GM10248 (cell line): Measurements from ENCODE around the gene HSPA4.
"Not testable (repeated sequence)": the region's sequence is repeated elsewhere in the genome, so short reads cannot be mapped to it uniquely, and the experiment has no call there.

ENCODE experiments used
- CTCF ChIA-PET: fragments of 300-600 bp; sonication (Branson Sonifier 250); formaldehyde crosslinking; extraction: SDS; loops from one replicate; lab custom pipeline; 2021; ENCODE audit warnings: antibody characterized with exemption; lab: Yijun Ruan, JAX
- POLR2A ChIA-PET: fragments of 350-650 bp; sonication (Branson Sonifier 250); formaldehyde crosslinking; extraction: SDS; loops from one replicate; lab custom pipeline; 2020; ENCODE audit warnings: antibody characterized with exemption; lab: Yijun Ruan, JAX
- DNase-seq: peaks from one replicate; pipeline ENCODE4 v3.0.0; 2012; ENCODE audit errors: extremely low spot score
- TF ChIP-seq, protein P1 (sequence below): IDR thresholded peaks from 2 replicates; pipeline ENCODE4 v1.5.1; 2012; ENCODE audit warnings: mild to moderate bottlenecking, low read depth; ENCODE audit errors: extremely low read depth, missing control alignments, control extremely low read depth

HSPA4 gene

DNA sequence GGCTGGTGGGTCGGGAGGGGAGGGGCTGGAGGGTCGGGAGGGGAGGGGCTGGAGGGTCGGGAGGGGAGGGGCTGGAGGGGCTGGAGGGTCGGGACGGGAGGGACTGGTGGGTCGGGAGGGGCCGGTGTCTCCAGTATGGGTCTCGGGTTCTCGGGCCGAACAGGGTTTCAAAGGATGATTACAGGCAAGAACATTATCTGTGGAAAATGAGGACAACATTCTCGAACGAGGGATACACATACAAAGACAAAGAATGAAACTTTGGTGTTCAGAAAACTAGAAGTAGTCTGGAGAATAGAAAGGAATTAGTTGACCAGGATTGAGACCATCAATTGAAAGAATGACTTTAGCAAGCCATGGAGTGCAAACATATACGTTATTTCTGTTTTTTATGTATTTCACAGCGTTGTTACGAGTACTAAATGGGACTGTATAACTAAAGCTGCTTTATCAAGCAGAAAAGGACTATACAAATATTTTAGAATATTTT is 25.1 kb upstream of the HSPA4 start:
- no peak for DNase-seq
- TF ChIP-seq, protein P1, sequence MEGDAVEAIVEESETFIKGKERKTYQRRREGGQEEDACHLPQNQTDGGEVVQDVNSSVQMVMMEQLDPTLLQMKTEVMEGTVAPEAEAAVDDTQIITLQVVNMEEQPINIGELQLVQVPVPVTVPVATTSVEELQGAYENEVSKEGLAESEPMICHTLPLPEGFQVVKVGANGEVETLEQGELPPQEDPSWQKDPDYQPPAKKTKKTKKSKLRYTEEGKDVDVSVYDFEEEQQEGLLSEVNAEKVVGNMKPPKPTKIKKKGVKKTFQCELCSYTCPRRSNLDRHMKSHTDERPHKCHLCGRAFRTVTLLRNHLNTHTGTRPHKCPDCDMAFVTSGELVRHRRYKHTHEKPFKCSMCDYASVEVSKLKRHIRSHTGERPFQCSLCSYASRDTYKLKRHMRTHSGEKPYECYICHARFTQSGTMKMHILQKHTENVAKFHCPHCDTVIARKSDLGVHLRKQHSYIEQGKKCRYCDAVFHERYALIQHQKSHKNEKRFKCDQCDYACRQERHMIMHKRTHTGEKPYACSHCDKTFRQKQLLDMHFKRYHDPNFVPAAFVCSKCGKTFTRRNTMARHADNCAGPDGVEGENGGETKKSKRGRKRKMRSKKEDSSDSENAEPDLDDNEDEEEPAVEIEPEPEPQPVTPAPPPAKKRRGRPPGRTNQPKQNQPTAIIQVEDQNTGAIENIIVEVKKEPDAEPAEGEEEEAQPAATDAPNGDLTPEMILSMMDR: no peak
- ChIA-PET CTCF (interaction anchor here (1.0 kb wide), 1 partner anchor 12 kb away, joined by 3 read pairs; no protein-coding TSS in a partner anchor), POLR2A (no interaction called here)

DNA sequence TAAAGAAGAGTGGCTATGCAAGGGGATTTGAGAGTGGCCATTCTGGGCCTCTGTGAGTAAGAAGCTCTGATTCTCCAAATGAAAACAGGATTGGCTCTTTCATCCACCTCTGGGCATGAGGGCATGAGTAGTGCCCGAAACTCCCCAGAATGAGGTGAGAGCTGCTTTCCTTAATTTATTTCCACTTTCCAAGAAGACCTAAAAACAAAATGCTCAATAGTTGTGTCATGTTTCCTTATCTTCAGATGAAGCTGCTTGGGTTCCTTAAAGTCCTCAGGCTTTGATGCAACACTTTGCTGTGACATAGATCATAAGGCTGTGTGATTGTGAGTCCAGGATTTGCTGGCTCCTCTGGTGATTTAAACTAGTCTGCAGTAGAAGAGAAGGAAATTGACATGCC is 22.4 kb upstream of the HSPA4 start:
- DNase-seq: no peak
- ChIA-PET CTCF (no interaction called here), POLR2A (interaction anchor here (0.6 to 0.7 kb wide), 2 partner anchors 22 to 31 kb away, joined by 3 to 4 read pairs; partner anchors contain the start of gene HSPA4)
- TF ChIP-seq, protein P1: no peak

DNA sequence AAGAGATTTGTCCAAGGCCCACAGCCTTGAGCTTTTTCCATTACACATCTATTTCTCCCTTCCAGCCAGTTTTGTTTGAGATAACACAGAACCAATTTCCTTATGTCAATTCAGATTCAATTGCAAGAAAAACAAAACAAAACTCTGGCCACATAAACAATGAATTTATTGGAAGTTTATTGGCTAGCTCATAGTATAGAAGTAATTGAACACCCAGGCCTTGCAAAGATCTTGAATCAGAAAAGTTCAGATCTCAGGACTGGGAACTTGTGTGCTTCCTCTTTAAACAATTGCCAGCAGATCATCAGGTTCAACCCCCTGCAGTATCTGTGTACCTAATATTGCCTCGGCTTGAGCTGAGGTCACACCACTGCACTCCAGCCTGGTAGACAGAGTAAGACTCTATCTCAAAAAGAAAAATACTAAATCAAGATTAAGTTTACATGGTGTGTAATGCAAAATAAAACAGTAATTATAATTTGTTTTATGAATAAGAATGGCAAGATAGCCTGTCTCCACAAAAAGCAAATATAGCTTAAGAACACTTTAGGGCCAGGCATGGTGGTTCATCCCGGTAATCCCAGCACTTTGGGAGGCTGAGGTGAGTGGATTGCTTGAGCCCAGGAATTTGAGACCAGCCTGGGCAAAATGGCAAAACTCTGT is 21.3 kb upstream of the HSPA4 start:
- TF ChIP-seq, protein P1: no peak
- DNase-seq: no peak
- CTCF ChIA-PET: interaction anchor here (0.6 to 1.6 kb wide), 5 partner anchors 8 to 30 kb away, joined by 3 to 4 read pairs (median 4); partner anchors contain the start of gene HSPA4
- POLR2A ChIA-PET: no interaction called here

DNA sequence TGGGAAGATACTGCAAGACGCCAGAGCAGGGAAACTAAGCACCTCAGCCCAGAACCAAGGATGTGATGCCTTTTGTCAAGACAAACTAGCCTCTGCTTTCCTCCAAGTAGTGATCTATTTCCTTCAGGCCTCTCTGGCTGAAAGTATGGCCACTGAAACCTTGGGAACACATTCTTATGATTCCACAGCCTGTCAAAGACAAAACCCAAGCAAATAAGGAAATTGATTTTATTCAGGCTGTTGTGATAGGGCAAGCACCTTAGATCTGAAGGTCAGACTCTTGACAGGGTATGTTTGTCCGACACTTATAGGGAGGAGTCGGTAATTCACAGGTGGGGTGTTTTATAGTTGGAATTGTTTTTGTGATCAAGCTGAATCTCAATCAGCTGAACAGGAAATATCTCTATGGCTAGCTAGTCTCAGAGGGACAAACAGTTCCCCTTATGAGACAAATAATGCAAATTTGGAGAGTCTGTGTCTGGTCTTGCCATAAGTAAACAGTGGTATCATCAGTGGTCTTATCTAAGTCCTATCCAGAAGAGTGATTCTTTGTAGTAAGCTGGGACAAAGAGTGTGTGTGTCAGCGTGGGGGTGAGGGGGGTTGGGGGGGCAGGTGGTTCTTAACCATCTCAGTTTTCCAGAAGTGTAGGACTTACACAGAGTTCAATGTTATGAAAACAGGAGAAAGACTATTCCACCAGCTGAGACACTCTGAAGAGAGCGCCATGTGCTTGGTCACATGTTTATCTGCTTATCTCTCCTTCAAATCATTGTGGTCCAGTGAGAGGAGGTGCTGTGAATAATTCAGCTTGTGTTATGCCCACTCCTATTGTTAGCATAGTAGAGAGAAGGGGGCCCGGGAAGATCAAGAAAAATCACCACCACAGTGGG is 18.7 kb upstream of the HSPA4 start:
- DNase-seq: peak; percentile 38
- POLR2A ChIA-PET: interaction anchor here (0.8 kb wide), 1 partner anchor 18 kb away, joined by 3 read pairs; the partner anchor contains the start of gene HSPA4

DNA sequence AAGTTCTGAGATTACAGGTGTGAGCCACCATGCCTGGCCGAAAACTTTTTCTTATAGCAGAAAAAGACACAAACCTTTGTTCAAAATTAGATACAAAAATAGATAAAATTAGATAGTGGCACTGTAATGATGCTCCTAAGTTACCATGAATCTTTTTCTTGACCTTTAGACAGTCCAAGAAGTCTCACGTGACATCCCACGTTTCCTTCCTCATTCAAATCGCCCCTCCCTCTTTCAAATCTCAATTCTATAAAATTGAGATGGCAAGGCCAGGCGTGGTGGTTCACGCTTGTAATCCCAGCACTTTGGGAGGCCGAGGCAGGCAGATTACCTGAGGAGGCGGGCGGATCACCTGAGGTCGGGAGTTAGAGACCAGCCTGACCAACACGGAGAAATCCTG is 17.7 kb upstream of the HSPA4 start:
- DNase-seq: no peak
- ChIA-PET CTCF (interaction anchor here (1.6 kb wide), 1 partner anchor 16 kb away, joined by 5 read pairs; no protein-coding TSS in a partner anchor), POLR2A (no interaction called here)
- TF ChIP-seq, protein P1: no peak

More for the DNA sequence above, 18.7 kb upstream of the HSPA4 start:
- CTCF ChIA-PET: interaction anchor here (1.3 to 1.6 kb wide), 5 partner anchors 12 to 71 kb away, joined by 3 to 5 read pairs (median 4); no protein-coding TSS in a partner anchor
- TF ChIP-seq, protein P1: no peak

DNA sequence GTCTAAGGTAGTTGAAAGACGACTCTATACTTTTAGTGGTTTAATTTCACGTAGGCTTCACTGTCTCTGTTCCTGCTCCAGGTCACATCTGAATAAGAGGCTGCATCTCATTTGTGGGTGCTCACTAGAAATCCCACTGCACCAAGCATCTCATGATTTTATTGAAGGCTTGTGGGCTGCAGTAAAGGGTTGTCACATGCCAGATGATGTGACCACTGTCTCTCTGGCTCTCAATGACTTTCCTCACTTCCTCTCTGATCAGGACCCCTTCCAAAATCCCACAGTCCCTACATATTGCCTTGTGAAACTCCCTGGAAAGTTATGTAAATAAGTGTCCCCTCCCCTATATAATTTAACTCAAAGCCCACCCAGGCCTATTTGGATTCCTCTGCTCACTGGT is 16.6 kb upstream of the HSPA4 start:
- no peak for DNase-seq
- TF ChIP-seq, protein P1: no peak
- ChIA-PET CTCF (interaction anchor here (1.6 kb wide), 1 partner anchor 15 kb away, joined by 5 read pairs; no protein-coding TSS in a partner anchor), POLR2A (no interaction called here)

DNA sequence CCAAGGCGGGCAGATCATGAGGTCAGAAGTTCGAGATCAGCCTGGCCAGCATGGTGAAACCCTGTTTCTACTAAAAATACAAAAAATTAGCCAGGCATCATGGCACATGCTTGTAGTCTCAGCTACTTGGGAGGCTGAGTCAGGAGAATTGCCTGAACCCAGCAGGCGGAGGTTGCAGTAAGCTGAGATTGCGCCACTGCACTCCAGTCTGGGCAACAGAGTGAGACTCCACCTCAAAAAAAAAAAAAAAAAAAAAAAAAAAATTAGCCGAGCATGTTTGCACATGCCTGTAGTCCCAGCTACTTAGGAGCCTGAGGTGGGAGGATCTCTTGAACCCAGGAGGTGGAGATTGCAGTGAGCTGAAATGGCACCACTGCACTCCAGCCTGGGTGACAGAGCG is 15.1 kb upstream of the HSPA4 start:
- DNase-seq, POLR2A ChIA-PET: not testable (repeated sequence)
- CTCF ChIA-PET: interaction anchor here (1.0 kb wide), 1 partner anchor 9 kb away, joined by 3 read pairs; no protein-coding TSS in a partner anchor
